ENCODE data around the gene CALML3. TPM values are rescaled to one million over a fixed set of nuclear protein-coding genes. Genes with fewer than 3 reads are reported as not detected.

Gene CALML3
- total RNA-seq, 1 donor from 2014 or later, result not detected

DNA sequence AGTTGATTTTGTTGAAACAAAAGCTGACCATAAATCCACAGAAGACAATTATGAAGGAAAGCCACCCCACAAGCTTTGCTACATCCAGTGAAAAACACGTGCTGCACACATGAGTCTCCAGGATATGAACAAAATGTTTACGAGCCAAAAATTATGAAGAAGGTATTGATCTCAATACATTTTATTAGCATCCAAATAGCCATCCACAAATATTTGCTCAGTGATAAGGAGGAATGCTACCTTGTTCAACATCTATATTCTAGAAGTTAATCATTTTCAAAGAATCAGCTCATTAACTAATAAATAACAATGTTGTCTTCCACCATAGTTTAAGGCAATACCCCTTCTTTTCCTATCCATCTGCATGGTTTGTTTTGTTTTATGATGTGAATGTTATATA lies 42.7 kb downstream of the CALML3 start:
- no peak for DNase-seq (ENCODE audit: low spot score)

DNA sequence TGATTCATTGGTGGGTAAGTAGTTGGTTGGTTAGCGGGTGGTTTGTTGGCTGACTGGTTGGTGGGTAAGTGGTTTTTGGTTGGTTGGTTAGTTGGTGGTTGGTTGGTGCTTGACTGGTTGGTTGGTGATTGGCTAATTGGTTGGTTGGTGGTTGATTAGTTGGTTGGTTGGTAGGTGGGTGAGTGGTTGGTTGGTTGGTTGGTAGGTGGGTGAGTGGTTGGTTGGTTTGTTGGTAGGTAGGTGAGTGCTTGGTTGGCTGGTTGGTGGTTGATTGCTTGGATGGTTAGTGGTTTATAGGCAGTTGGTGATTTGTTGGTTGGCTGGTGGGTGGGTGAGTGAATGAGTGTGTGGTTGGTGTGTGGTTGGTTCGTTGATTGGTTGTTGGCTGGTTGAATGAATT lies 44.2 kb downstream of the CALML3 start:
- no peak for DNase-seq (ENCODE audit: low spot score)

DNA sequence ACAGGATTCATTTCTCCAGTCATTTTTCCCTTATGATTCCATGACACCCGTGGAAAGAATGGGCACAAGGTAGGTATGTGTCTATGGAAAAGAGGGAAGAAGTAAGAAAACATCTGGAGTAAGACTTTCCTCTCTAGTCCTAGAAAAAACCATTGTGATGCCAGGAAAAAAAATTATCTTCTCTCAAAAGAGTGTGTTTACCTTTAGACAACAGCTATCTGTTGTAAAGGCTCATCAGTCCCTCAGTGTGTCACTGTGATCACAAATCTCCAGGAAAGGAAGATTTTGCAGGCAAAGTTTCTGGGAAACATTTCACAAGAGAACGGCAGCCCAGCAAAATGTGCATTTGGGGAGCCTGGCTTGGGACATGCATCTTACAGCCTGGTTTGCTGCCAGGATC lies 44.8 kb downstream of the CALML3 start:
- no peak for DNase-seq (ENCODE audit: low spot score)

DNA sequence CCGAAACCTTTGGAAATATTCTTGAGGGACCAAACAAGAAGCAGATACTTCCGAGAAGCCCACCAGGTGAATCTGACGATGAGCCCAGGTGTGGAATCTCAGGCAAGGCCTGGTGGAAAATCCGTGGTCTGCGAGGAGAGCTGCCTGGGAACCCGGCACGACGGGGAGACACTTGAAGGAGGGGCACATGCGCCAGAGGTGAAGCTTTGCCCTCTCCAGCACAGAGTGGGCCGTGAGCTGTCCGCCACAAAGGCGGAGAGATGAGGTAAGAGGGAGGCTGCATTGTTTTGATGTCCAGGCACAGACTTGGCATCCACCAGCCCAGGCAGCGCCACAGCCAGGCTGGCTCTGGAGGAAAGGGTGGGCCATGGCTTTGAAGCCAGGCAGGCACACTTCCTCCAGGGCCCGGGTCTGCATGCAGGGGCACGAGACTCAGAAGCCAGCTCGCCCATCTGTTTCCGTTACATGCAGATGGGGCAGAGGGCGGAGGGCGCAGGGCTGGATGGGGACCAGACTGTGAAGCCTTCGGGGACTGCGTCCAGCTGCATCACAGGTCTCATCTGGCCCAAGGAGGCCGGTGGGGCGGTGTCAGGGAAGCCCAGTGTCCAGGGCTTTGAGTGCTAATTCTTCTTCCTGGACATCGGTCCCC lies 45.4 kb downstream of the CALML3 start:
- no peak for DNase-seq (ENCODE audit: low spot score)

DNA sequence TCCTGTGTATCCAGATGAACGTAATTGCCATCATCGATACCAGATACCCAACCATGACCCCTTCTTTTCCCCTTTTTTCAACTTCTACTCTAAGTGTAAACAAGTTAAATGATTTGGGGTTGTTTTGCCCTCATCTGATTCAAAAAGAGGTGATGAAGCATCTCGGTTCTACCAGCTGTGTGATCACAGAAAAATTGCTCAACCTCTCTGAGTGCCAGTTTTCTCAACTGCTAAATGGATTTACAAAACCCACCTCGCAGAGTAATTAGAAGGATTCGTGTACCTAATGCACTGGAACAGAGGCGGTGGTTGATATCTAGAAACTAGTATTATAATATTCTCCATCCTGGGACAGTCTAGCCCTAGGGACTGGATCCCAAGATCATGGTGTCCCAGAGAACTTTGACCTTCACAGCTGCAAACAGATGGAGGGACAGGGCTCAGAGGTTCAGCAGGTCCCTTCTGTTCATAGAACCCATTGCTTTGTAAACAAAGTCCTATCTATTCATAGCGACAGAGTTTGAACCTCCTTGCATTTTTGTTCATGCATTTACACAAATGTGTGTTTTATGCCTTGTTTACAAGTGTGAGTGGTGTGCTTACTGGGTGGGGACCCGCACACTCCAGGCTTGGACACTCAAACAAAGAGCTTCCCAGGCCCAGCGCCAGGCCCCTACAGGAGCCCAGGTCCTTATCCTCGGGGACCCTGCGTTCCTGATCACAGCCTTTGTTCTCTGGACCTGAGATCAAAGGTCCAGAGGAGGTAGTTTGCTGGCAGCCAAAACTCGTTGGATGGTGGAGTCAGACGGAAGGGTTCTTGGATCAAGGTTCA lies 46.4 kb downstream of the CALML3 start:
- no peak for DNase-seq (ENCODE audit: low spot score)

DNA sequence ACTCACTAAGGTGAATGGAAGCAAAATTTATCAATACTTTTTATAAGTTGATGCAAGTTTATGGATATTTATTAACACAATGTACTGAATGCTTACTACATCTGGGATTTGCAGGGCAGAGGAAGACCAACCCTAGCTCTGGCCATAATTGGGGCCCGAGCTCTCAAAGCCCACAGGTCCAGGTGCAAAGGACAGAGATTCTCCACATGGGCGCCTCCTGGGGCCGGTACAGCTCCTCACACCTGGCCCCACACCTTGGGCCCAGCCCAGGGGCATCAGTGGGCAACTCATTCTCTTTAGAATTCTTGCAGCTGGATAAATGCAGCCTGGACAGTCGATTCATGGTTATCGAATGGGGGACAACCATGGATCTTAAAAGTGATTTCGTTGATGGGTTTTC lies 47.1 kb downstream of the CALML3 start:
- DNase-seq (ENCODE audit: low spot score), result no peak

DNA sequence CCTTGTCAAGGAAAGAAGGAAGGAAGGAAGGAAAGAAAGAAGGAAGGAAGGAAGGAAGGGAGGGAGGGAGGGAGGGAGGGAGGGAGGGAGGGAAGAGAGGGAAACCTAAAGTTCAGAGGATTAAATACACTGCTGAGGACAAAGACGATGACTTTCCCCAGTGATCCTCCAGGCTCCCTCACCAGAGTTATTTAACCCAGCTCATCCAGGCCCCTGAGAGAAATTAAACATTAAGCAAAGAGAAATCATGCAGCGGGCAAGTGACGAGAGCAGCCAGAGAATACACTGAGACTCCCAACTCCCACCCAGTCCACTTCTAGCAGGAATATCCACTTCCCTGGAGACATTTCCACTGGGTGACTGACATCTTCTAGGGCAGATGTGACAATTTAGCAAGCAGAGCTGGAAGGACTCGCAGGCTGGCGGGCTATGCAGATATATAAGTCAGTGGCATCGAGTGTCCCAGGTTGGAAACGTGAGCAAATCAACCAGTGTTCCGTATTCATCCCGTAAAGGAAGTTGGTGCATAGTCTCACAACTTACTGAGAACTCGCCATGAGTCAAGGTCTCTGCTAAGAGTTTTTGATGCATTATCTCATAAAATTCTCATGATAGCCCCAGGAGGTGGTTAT lies 48.7 kb downstream of the CALML3 start:
- no peak for DNase-seq (ENCODE audit: low spot score)

DNA sequence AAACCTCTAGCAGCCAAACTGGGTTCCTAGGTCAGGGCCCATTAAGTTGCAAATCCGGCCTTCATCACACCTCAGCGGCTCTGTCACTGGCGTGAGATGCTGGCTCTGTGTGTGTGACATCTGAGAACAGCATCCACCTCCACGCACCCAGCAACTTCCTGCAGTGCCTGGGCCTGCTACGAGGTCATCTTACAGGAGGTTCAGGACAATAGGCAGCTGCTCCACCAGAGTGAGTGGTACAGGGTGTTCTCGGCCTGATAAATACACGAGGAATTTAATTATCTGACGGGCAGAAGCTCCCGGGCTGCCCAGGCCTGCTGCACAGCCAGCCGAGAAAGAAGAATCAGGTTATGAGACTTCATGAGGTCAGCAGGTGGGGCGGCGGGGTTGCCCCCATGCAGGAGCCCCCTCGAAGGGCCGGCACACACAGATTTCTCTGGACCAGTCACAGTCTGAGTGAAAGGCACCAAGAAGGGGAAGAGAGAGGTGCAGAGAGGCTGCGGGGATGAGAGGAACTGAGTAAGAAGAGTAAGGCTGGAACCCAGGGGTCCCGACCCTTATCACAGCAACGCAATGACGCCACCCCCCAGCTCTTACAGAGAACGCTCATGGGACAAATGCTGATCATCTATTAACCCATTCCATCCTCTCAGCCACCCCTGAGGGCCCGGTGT lies 49.3 kb downstream of the CALML3 start:
- no peak for DNase-seq (ENCODE audit: low spot score)

DNA sequence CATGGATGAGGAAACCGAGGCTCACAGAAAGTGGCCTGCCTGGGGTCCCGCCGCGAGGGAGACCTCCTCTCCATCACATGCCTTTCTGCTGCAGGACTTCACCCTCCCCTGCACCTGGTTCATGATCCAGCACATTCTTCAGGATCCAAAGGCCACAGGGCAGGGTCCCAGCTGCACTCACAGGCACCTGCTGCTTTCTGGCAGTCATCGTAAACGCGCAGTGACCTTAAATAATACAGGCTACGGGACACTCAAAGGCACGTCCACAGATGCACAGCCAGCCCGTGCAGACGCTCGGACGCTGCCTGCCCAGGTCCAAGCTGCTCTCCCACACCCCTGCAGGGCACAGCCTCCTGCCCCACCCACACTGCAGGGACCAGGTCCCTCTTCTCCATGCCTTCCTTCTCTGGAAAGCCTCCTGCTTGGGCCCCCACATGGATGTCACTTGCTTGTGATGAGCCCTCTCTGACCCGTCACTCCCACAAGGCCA lies 49.9 kb downstream of the CALML3 start:
- DNase-seq (ENCODE audit: low spot score), result no peak

DNA sequence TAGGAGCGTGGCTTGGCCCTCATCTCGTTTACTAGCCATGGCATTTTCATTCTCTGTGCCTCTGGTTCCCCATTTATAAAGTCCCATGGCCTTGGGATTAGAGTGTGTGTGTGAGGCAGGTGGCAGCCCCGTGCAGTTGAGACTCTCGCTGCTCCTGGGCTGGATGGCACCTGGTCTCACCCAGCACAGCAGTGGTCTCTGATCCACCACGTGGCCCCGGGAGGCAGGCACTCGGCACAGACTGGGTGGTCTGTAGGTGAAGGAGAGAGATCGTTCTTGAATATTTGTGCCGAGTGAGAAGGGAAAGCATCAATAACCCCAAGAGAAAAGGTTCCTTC lies 50.4 kb downstream of the CALML3 start:
- no peak for DNase-seq (ENCODE audit: low spot score)

DNA sequence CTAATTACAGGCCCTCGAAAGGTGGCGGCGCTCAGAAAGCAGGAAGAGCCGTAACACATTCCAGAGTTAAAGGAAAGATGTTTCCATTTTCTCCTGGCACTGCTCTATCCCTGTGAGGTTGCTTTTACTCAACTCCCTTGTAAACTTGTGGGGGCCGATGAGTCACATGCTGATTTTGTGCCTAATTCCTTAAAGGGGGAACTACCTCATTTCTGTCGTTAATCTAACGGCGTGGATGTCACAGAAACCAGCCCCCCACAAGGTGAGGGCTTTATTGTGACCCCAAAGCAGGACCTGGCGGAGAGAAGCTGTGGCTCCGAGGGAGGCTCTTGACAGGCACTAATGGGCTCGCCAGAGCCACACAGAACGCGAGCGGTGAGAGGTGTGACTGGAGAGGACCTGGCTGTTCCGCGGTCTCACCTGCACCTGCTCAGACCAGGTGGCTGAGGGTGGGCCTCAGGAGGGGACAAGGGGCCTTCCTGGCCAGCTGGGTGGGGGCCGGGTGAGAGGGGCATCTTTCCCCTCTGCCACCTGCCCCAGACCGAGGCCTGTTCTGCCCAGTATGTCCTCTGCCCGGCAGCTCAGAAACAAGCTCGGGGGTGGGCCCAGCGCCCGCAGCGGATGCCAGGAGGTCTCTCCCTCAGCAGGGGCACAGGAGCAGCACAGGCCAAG lies 50.9 kb downstream of the CALML3 start:
- DNase-seq (ENCODE audit: low spot score), result no peak

DNA sequence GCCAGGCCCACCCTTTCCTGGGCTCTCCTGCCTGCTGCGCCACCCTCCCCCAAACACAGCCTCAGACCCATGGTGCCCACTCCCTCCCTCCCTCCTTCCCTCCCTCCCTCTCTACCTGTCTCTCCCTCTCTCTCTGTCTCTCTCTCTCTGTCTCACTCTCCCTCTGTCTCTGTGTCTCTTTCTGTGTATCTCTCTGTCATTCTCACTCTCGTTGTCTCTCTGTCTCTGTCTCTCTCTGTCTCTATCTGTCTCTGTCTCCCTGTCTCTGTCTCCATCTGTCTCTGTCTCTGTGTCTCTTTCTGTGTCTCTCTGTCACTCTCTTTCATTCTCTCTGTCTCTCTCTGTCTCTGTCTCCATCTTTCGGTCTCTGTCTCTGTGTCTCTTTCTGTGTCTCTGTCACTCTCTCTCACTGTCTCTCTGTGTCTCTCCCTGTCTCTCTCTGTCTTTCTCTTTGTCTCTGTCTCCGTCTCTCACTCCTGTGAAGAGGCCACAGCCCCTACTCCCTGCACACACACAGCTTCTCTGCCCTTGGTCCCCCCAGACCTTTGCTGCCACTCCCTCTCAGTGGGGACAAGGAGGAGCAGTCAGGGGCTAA lies 51.5 kb downstream of the CALML3 start:
- no peak for DNase-seq (ENCODE audit: low spot score)

Other genes with a start within 250 kb of the CALML3 start
- gene UCN3, start 160.0 kb upstream of the CALML3 start, total RNA-seq, result not detected
- gene TUBAL3, start 120.1 kb upstream of the CALML3 start, total RNA-seq, result not detected
- 133 TPM for gene NET1, start 112.4 kb upstream of the CALML3 start, total RNA-seq
- gene CALML5, start 25.4 kb upstream of the CALML3 start, total RNA-seq, result not detected
- 33.8 TPM for gene ASB13, start 141.6 kb downstream of the CALML3 start, total RNA-seq
- 99.2 TPM for gene TASOR2, start 159.9 kb downstream of the CALML3 start, total RNA-seq